Caco-2 (cell line): Measurements from ENCODE around the gene IRAK3. TPM values are rescaled to one million over a fixed set of nuclear protein-coding genes. Genes with fewer than 3 reads are reported as not detected.

Experiments used
- BruUV-seq: library from RNA; stranded (reverse); fragments of 400-500 nt; replicated peaks from 2 replicates; lab custom pipeline; 2021; lab: Mats Ljungman, UMichigan
- CTCF ChIA-PET: fragments of 300-600 bp; sonication (Branson Sonifier 250); formaldehyde crosslinking; loops from one replicate; lab custom pipeline; 2022; ENCODE audit warnings: antibody characterized with exemption; lab: Charles Lee
- POLR2A ChIA-PET: fragments of 300-600 bp; sonication (Branson Sonifier 250); formaldehyde crosslinking; loops from one replicate; lab custom pipeline; 2022; ENCODE audit warnings: antibody characterized with exemption; lab: Charles Lee
- DNase-seq, 2 experiments: peaks; one replicate each; pipeline versions ENCODE4 v3.0.0 to v3.0.0-alpha.2; 2020 to 2022
- H3K27me3 ChIP-seq: replicated peaks from 2 replicates; pipeline ENCODE4 v1.6.0; 2011; ENCODE audit warnings: low read length; ENCODE audit not compliant: control insufficient read depth, insufficient read depth
- H3K36me3 ChIP-seq: 2 replicates; pipeline ENCODE4 v1.5.1; 2011; ENCODE audit warnings: low read length; ENCODE audit not compliant: control insufficient read depth, insufficient read depth
- H3K4me1 ChIP-seq: fragments of 250-450 bp; sonication (Bioruptor Pico); 2 replicates; pipeline ENCODE4 v1.5.1; 2020; ENCODE audit warnings: mild to moderate bottlenecking
- H3K4me3 ChIP-seq: 2 replicates; pipeline ENCODE4 v1.5.1; 2011; ENCODE audit warnings: low read depth, mild to moderate bottlenecking, control low read depth, low read length
- H3K9me3 ChIP-seq: fragments of 250-450 bp; sonication (Bioruptor Pico); 2 replicates; pipeline ENCODE4 v1.5.1; 2020; ENCODE audit warnings: mild to moderate bottlenecking, moderate library complexity
- H3K27ac Mint-ChIP-seq: one replicate; pipeline ENCODE4 v1.8.0; 2022; ENCODE audit warnings: mixed read lengths; ENCODE audit not compliant: unreplicated experiment
- H3K27me3 Mint-ChIP-seq: one replicate; pipeline ENCODE4 v1.8.0; 2022; ENCODE audit warnings: mixed read lengths; ENCODE audit not compliant: insufficient read depth, unreplicated experiment
- H3K36me3 Mint-ChIP-seq: one replicate; pipeline ENCODE4 v1.8.0; 2022; ENCODE audit warnings: mild to moderate bottlenecking, mixed read lengths; ENCODE audit not compliant: insufficient read depth, unreplicated experiment
- H3K4me1 Mint-ChIP-seq: one replicate; pipeline ENCODE4 v1.8.0; 2022; ENCODE audit warnings: low read depth, mixed read lengths; ENCODE audit not compliant: unreplicated experiment
- H3K4me3 Mint-ChIP-seq: one replicate; pipeline ENCODE4 v1.8.0; 2022; ENCODE audit warnings: mild to moderate bottlenecking, moderate library complexity, mixed read lengths; ENCODE audit not compliant: unreplicated experiment
- H3K9me3 Mint-ChIP-seq: one replicate; pipeline ENCODE4 v1.8.0; 2022; ENCODE audit warnings: mixed read lengths; ENCODE audit not compliant: unreplicated experiment
- intact Hi-C: fragments of 100-400 bp; cut with micrococcal nuclease; formaldehyde crosslinking; loops from one replicate; pipeline ENCODE4 v1.10.0; 2022; ENCODE audit not compliant: unreplicated experiment
- total RNA-seq: library from RNA; stranded (reverse); gene quantifications from 2 replicates; pipeline ENCODE4 v1.2.3, GENCODE V29; 2022
- TF ChIP-seq, protein P1 (sequence below), 2 experiments: fragments of 200-600 bp in 1 of 2; IDR thresholded peaks; 1 replicate in 1 of 2; 2 replicates in 1 of 2; pipeline versions ENCODE4 v1.5.1 to v1.8.0; 2011 to 2022; ENCODE audit warnings: antibody characterized with exemption in 1 of 2, control low read depth in 1 of 2, inconsistent platforms in 1 of 2, low read depth in 1 of 2, low read length in 1 of 2, mild to moderate bottlenecking in 1 of 2, moderate library complexity in 1 of 2; ENCODE audit not compliant: insufficient read depth in 1 of 2, severe bottlenecking in 1 of 2, unreplicated experiment in 1 of 2

The IRAK3 gene
- total RNA-seq, 1 experiment from 2014 or later: not detected

DNA sequence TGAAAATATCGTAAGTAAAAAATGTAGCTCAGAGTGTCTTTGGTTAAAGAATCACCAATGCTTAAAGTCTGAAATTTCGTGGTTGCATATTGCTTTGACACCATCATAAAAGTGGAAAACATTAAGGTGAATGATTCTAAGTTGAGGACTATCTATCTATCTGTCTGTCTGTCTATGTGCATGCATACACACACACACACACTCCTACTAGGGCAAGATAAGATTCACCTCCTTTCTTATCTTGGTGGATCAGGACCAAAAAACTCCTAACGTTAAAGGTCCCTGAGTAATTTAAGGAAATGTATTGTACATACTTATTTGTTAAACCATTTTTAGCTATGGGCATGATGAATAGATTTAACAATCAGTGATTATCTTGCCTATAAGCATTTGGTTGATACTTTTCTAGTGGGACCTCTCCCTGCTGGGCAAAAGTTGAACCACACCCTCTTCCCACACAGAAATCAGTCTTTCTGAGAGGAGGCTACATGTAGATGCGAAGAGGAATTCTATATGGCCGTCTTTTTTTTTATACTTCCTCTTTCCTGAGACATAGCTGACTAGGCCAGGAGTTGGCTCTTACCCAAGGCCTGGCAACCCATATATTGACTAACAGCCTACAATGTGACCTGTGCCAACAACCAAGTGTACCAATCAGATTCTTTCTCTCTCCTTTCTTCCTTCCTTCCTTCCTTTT is 39.2 kb upstream of the IRAK3 start:
- intact Hi-C loops: loop anchor here (10.0 kb wide), 1 partner anchor 545 kb away; no protein-coding TSS in a partner anchor
- CTCF ChIA-PET: interaction anchor here (0.6 kb wide), 1 partner anchor 27 kb away, joined by 3 read pairs; no protein-coding TSS in a partner anchor
- POLR2A ChIA-PET: interaction anchor here (0.6 kb wide), 1 partner anchor 20 kb away, joined by 5 read pairs; the partner anchor contains the start of gene TMBIM4

DNA sequence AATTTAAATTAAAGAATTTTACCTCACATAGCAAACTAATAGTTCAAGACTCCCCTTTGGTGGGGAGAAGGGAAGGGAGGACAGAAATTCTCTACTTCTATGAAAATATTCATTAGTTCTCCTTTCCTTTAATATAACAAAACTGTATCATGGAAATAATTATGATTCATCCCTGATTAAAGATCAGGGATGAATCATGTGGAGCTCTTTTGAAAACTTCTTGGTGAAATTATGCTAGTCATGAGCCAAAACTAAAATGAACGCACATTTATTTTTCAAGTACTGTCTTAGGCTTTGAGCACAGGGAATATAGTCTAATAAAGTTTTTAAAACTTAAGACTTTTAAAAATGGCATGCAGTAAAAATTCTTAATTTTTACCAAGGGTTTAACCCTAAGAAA is 36.3 kb upstream of the IRAK3 start:
- TF ChIP-seq, protein P1, sequence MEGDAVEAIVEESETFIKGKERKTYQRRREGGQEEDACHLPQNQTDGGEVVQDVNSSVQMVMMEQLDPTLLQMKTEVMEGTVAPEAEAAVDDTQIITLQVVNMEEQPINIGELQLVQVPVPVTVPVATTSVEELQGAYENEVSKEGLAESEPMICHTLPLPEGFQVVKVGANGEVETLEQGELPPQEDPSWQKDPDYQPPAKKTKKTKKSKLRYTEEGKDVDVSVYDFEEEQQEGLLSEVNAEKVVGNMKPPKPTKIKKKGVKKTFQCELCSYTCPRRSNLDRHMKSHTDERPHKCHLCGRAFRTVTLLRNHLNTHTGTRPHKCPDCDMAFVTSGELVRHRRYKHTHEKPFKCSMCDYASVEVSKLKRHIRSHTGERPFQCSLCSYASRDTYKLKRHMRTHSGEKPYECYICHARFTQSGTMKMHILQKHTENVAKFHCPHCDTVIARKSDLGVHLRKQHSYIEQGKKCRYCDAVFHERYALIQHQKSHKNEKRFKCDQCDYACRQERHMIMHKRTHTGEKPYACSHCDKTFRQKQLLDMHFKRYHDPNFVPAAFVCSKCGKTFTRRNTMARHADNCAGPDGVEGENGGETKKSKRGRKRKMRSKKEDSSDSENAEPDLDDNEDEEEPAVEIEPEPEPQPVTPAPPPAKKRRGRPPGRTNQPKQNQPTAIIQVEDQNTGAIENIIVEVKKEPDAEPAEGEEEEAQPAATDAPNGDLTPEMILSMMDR (IDR thresholded peaks at IDR 0.05; ENCODE audit: insufficient read depth in 1 of 2, low read depth in 1 of 2, low read length in 1 of 2, severe bottlenecking in 1 of 2, unreplicated experiment in 1 of 2): no peak
- ChIA-PET CTCF (no interaction called here), POLR2A (no interaction called here)
- Histone ChIP-seq H3K4me3 (no peak overlapping the region), H3K4me1 (no peaks in the 10 kb centered on the region), H3K36me3 (no peaks in the 10 kb centered on the region; the same call in 1 of the 2 replicates), H3K9me3 (no peaks in the 10 kb centered on the region), H3K27me3 (no peaks in the 10 kb centered on the region)
- no peaks in the 10 kb centered on the region for H3K27me3 Mint-ChIP-seq
- intact Hi-C loops: no loop called here
- H3K4me1 Mint-ChIP-seq: no peaks in the 10 kb centered on the region
- no peak overlapping the region for H3K4me3 Mint-ChIP-seq
- H3K36me3 Mint-ChIP-seq: peaks cover 8% of the 10 kb centered on the region
- DNase-seq: no peak
- H3K27ac Mint-ChIP-seq: no peak overlapping the region
- no peaks in the 10 kb centered on the region for H3K9me3 Mint-ChIP-seq
- BruUV-seq: no TSS peak

More for the DNA sequence above, 39.2 kb upstream of the IRAK3 start:
- TF ChIP-seq, protein P1 (IDR thresholded peaks at IDR 0.05; ENCODE audit: insufficient read depth in 1 of 2, low read depth in 1 of 2, low read length in 1 of 2, severe bottlenecking in 1 of 2, unreplicated experiment in 1 of 2): no peak
- Mint-ChIP-seq H3K9me3 (no peaks in the 10 kb centered on the region), H3K36me3 (no peaks in the 10 kb centered on the region), H3K4me1 (no peaks in the 10 kb centered on the region), H3K4me3 (no peak overlapping the region), H3K27ac (no peak overlapping the region), H3K27me3 (no peaks in the 10 kb centered on the region)
- H3K36me3 ChIP-seq: no peaks in the 10 kb centered on the region; the same call in 1 of the 2 replicates
- BruUV-seq: no TSS peak
- no peaks in the 10 kb centered on the region for H3K9me3 ChIP-seq
- no peak overlapping the region for H3K4me3 ChIP-seq
- no peaks in the 10 kb centered on the region for H3K27me3 ChIP-seq
- DNase-seq: no peak
- H3K4me1 ChIP-seq: 0 out of 2 replicates have a peak, but pooled peaks cover 4% of the 10 kb centered on the region

DNA sequence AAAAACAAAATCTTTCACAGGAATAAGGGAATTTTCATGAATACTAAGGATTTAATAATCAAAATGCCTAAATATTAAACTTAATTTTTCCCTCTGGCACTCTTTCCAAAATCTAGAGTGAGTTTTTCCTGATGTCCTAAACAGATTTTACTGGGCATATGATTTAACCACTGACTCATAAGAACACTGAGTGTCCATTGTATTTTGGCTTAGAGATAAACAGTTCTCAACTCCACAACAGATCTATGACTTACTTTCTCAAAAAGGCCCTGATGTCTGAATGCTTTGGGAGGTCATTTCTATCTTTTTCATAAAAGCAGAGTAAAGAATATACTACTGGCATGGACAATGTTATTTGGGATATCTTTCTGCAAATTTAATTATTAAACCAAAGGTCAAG is 34.2 kb upstream of the IRAK3 start:
- no peaks in the 10 kb centered on the region for H3K4me1 Mint-ChIP-seq
- no peaks in the 10 kb centered on the region for H3K4me1 ChIP-seq
- intact Hi-C loops: no loop called here
- no peak for DNase-seq
- no TSS peak for BruUV-seq
- H3K4me3 Mint-ChIP-seq: no peak overlapping the region
- ChIA-PET POLR2A (no interaction called here), CTCF (no interaction called here)
- H3K4me3 ChIP-seq: no peak overlapping the region
- H3K36me3 ChIP-seq: no peaks in the 10 kb centered on the region; the same call in none of the 2 replicates
- H3K27ac Mint-ChIP-seq: no peak overlapping the region
- H3K27me3 Mint-ChIP-seq: no peaks in the 10 kb centered on the region
- no peaks in the 10 kb centered on the region for H3K27me3 ChIP-seq
- H3K36me3 Mint-ChIP-seq: peaks cover 10% of the 10 kb centered on the region
- H3K9me3 ChIP-seq: no peaks in the 10 kb centered on the region
- no peaks in the 10 kb centered on the region for H3K9me3 Mint-ChIP-seq
- TF ChIP-seq, protein P1 (IDR thresholded peaks at IDR 0.05; ENCODE audit: insufficient read depth in 1 of 2, low read depth in 1 of 2, low read length in 1 of 2, severe bottlenecking in 1 of 2, unreplicated experiment in 1 of 2): no peak
